ENCODE results near the gene RFX4.

The RFX4 gene

GRCh38 chr12:106692896-106693820, 110.4 kb downstream of the RFX4 start:
- Histone ChIP-seq H3K4me1 (ENCODE audit: control insufficient read depth, insufficient read depth, low read length) (no peaks in the 10 kb centered on the region), H3K4me3 (ENCODE audit: low read depth, low read length) (no peak overlapping the region), H3K27me3 (ENCODE audit: control insufficient read depth, insufficient read depth, low read length) (no peaks in the 10 kb centered on the region), H3K27ac (ENCODE audit: low read depth, low read length) (no peak overlapping the region), H3K9me3 (ENCODE audit: control insufficient read depth, insufficient read depth, low read depth, low read length) (no peaks in the 10 kb centered on the region), H3K36me3 (ENCODE audit: control insufficient read depth, insufficient read depth, low read length) (no peaks in the 10 kb centered on the region), H3K9ac (ENCODE audit: low read length) (no peak overlapping the region)

- Histone ChIP-seq H3K4me1 (ENCODE audit: control insufficient read depth, insufficient read depth, low read length) (no peaks in the 10 kb centered on the region), H3K27me3 (ENCODE audit: control insufficient read depth, insufficient read depth, low read length) (no peaks in the 10 kb centered on the region), H3K27ac (ENCODE audit: low read depth, low read length) (no peak overlapping the region), H3K9ac (ENCODE audit: low read length) (no peak overlapping the region), H3K4me3 (ENCODE audit: low read depth, low read length) (no peak overlapping the region), H3K9me3 (ENCODE audit: control insufficient read depth, insufficient read depth, low read depth, low read length) (peaks cover 1% of the 10 kb centered on the region; the same call in 1 of the 2 replicates), H3K36me3 (ENCODE audit: control insufficient read depth, insufficient read depth, low read length) (no peaks in the 10 kb centered on the region)
These were observed 113.3 kb downstream of the RFX4 start for GRCh38 chr12:106696071-106696470.

GRCh38 chr12:106696681-106697417, 114.0 kb downstream of the RFX4 start:
- Histone ChIP-seq H3K9me3 (ENCODE audit: control insufficient read depth, insufficient read depth, low read depth, low read length) (peaks cover 4% of the 10 kb centered on the region; the same call in 1 of the 2 replicates), H3K4me3 (ENCODE audit: low read depth, low read length) (no peak overlapping the region), H3K27me3 (ENCODE audit: control insufficient read depth, insufficient read depth, low read length) (no peaks in the 10 kb centered on the region), H3K9ac (ENCODE audit: low read length) (no peak overlapping the region), H3K36me3 (ENCODE audit: control insufficient read depth, insufficient read depth, low read length) (no peaks in the 10 kb centered on the region), H3K27ac (ENCODE audit: low read depth, low read length) (no peak overlapping the region), H3K4me1 (ENCODE audit: control insufficient read depth, insufficient read depth, low read length) (no peaks in the 10 kb centered on the region)

- Histone ChIP-seq H3K9ac (ENCODE audit: low read length) (no peak overlapping the region), H3K27ac (ENCODE audit: low read depth, low read length) (no peak overlapping the region), H3K27me3 (ENCODE audit: control insufficient read depth, insufficient read depth, low read length) (no peaks in the 10 kb centered on the region), H3K4me1 (ENCODE audit: control insufficient read depth, insufficient read depth, low read length) (no peaks in the 10 kb centered on the region), H3K4me3 (ENCODE audit: low read depth, low read length) (no peak overlapping the region), H3K36me3 (ENCODE audit: control insufficient read depth, insufficient read depth, low read length) (no peaks in the 10 kb centered on the region), H3K9me3 (ENCODE audit: control insufficient read depth, insufficient read depth, low read depth, low read length) (peaks cover 13% of the 10 kb centered on the region)
These were observed 121.3 kb downstream of the RFX4 start for GRCh38 chr12:106704081-106704480.

GRCh38 chr12:106705971-106706370, 123.2 kb downstream of the RFX4 start:
- Histone ChIP-seq H3K4me3 (ENCODE audit: low read depth, low read length) (no peak overlapping the region), H3K27me3 (ENCODE audit: control insufficient read depth, insufficient read depth, low read length) (no peaks in the 10 kb centered on the region), H3K9me3 (ENCODE audit: control insufficient read depth, insufficient read depth, low read depth, low read length) (peaks cover 13% of the 10 kb centered on the region), H3K9ac (ENCODE audit: low read length) (no peak overlapping the region), H3K4me1 (ENCODE audit: control insufficient read depth, insufficient read depth, low read length) (peaks cover 15% of the 10 kb centered on the region), H3K27ac (ENCODE audit: low read depth, low read length) (no peak overlapping the region), H3K36me3 (ENCODE audit: control insufficient read depth, insufficient read depth, low read length) (no peaks in the 10 kb centered on the region)

GRCh38 chr12:106709068-106709511, 126.3 kb downstream of the RFX4 start:
- Histone ChIP-seq H3K4me3 (ENCODE audit: low read depth, low read length) (no peak overlapping the region), H3K27me3 (ENCODE audit: control insufficient read depth, insufficient read depth, low read length) (no peaks in the 10 kb centered on the region), H3K4me1 (ENCODE audit: control insufficient read depth, insufficient read depth, low read length) (peaks cover 30% of the 10 kb centered on the region), H3K36me3 (ENCODE audit: control insufficient read depth, insufficient read depth, low read length) (no peaks in the 10 kb centered on the region), H3K9me3 (ENCODE audit: control insufficient read depth, insufficient read depth, low read depth, low read length) (no peaks in the 10 kb centered on the region), H3K9ac (ENCODE audit: low read length) (no peak overlapping the region), H3K27ac (ENCODE audit: low read depth, low read length) (no peak overlapping the region)

GRCh38 chr12:106710143-106710893, 127.5 kb downstream of the RFX4 start:
- Histone ChIP-seq H3K9ac (ENCODE audit: low read length) (no peak overlapping the region), H3K9me3 (ENCODE audit: control insufficient read depth, insufficient read depth, low read depth, low read length) (no peaks in the 10 kb centered on the region), H3K4me1 (ENCODE audit: control insufficient read depth, insufficient read depth, low read length) (peaks cover 30% of the 10 kb centered on the region), H3K27ac (ENCODE audit: low read depth, low read length) (no peak overlapping the region), H3K4me3 (ENCODE audit: low read depth, low read length) (no peak overlapping the region), H3K27me3 (ENCODE audit: control insufficient read depth, insufficient read depth, low read length) (no peaks in the 10 kb centered on the region), H3K36me3 (ENCODE audit: control insufficient read depth, insufficient read depth, low read length) (no peaks in the 10 kb centered on the region)

GRCh38 chr12:106711316-106711715, 128.5 kb downstream of the RFX4 start:
- Histone ChIP-seq H3K4me3 (ENCODE audit: low read depth, low read length) (no peak overlapping the region), H3K36me3 (ENCODE audit: control insufficient read depth, insufficient read depth, low read length) (no peaks in the 10 kb centered on the region), H3K4me1 (ENCODE audit: control insufficient read depth, insufficient read depth, low read length) (peaks cover 30% of the 10 kb centered on the region), H3K9ac (ENCODE audit: low read length) (no peak overlapping the region), H3K9me3 (ENCODE audit: control insufficient read depth, insufficient read depth, low read depth, low read length) (no peaks in the 10 kb centered on the region), H3K27me3 (ENCODE audit: control insufficient read depth, insufficient read depth, low read length) (no peaks in the 10 kb centered on the region), H3K27ac (ENCODE audit: low read depth, low read length) (no peak overlapping the region)

- Histone ChIP-seq H3K4me3 (ENCODE audit: low read depth, low read length) (no peak overlapping the region), H3K27me3 (ENCODE audit: control insufficient read depth, insufficient read depth, low read length) (no peaks in the 10 kb centered on the region), H3K27ac (ENCODE audit: low read depth, low read length) (no peak overlapping the region), H3K9me3 (ENCODE audit: control insufficient read depth, insufficient read depth, low read depth, low read length) (no peaks in the 10 kb centered on the region), H3K36me3 (ENCODE audit: control insufficient read depth, insufficient read depth, low read length) (no peaks in the 10 kb centered on the region), H3K9ac (ENCODE audit: low read length) (no peak overlapping the region), H3K4me1 (ENCODE audit: control insufficient read depth, insufficient read depth, low read length) (peaks cover 30% of the 10 kb centered on the region)
These were observed 130.0 kb downstream of the RFX4 start for GRCh38 chr12:106712768-106713167.

GRCh38 chr12:106714926-106715325, 132.1 kb downstream of the RFX4 start:
- Histone ChIP-seq H3K9me3 (ENCODE audit: control insufficient read depth, insufficient read depth, low read depth, low read length) (no peaks in the 10 kb centered on the region), H3K36me3 (ENCODE audit: control insufficient read depth, insufficient read depth, low read length) (no peaks in the 10 kb centered on the region), H3K4me3 (ENCODE audit: low read depth, low read length) (no peak overlapping the region), H3K27me3 (ENCODE audit: control insufficient read depth, insufficient read depth, low read length) (no peaks in the 10 kb centered on the region), H3K27ac (ENCODE audit: low read depth, low read length) (no peak overlapping the region), H3K9ac (ENCODE audit: low read length) (no peak overlapping the region), H3K4me1 (ENCODE audit: control insufficient read depth, insufficient read depth, low read length) (peaks cover 26% of the 10 kb centered on the region)

All from HUES6 (cell line).